T-helper 2 cell (primary cell): Measurements from ENCODE around the gene OCA2.

ENCODE experiments used
- DNase-seq, 5 experiments: peaks; one replicate each; pipeline versions ENCODE4 v3.0.0 to v3.0.0-alpha.2; 2012 to 2022

Gene OCA2

DNA sequence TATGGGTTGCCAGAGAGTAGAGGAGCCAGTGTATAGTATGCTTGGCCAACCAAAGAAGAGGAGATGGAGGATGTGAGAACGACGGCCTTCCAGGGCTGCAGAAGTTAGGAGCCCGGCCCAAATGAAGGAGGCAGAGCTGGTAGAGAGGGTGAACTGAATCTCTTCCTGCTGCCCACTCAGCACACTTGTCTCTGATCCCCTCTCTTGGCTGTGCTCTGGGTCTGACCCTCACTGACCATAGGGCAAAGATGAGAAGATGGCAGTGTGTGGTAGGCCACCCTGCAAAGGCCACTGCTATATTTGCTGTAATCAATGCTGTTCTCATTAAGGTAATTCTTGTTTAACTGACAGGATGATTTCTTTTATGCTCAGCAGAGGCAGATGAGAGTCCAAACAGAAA is 256.0 kb downstream of the OCA2 start:
- DNase-seq, result no peak

GRCh38 chr15:27842526-27842925 is 256.6 kb downstream of the OCA2 start:
- DNase-seq, result peak in 1 of 5 experiments; percentile 18

- no peak for DNase-seq
Measured at GRCh38 chr15:27835233-27835939, 263.7 kb downstream of the OCA2 start.

- no peak for DNase-seq
Measured at GRCh38 chr15:27834684-27835083, 264.4 kb downstream of the OCA2 start.

GRCh38 chr15:27833974-27834373 is 265.1 kb downstream of the OCA2 start:
- no peak for DNase-seq

DNA sequence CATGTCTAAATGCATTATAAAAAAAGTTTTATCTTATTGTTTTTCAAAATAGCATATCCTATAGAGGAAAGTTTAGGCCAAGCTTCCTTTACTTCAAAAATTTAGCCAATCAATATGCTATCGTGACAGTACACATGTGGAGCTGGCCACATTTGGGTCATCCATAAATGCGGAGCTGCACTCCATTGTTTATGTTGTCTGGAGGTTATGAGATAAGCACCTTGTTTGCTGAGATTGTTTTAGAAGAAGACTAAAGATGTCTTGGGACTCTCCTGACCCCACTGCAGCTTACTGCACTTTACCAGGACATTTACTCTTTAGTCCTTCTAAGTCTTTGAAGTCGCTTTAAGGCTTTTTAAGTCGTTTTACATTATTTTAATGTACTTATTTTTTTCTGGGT is 265.9 kb downstream of the OCA2 start:
- no peak for DNase-seq

GRCh38 chr15:27832237-27832596 is 266.9 kb downstream of the OCA2 start:
- DNase-seq, result no peak

DNA sequence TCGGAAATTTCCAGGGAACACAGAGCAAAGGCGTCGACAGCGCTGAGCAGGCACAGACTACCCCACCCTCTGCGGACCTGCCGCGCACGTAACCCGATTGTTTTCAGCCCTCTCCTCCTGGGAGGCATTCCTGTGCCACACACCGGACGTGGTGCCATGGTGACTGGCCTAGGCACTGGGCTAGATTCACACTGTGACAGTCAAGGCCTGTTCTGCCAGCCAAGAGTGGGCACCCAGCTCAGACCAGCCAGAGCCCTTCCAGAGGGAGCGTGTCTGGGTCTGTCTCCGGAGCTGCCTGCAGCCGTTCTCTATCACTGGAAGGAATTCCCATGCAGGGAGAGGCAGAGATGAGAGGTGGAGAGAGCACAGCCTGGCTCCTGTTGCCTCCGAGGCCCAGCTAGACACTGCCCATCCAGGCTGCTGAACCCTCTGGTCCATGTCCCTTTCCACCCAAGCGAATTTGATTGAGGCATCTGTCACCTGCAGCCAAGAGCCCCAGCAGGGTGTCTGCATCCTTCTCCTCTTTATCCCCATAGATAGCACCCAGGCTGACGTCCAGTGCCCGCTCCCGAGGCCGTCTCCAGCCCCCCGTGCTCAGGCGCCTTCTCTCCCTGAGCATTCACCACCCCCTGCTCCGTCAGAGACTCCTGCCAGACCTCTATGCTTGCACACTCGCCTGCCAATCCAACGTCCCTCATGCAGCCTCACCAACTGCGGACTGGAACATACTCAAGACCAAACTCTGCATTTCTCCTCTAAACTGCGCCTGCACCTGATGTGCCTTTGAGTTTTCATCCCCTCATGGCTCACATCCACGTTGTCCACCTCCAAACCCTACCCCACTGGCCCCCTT is 267.5 kb downstream of the OCA2 start:
- no peak for DNase-seq

GRCh38 chr15:27828746-27829145 is 270.4 kb downstream of the OCA2 start:
- no peak for DNase-seq

- DNase-seq, result no peak
Measured at GRCh38 chr15:27826902-27827714, 272.0 kb downstream of the OCA2 start.

GRCh38 chr15:27826411-27826810 is 272.7 kb downstream of the OCA2 start:
- no peak for DNase-seq

GRCh38 chr15:27824841-27825422 is 274.2 kb downstream of the OCA2 start:
- no peak for DNase-seq

DNA sequence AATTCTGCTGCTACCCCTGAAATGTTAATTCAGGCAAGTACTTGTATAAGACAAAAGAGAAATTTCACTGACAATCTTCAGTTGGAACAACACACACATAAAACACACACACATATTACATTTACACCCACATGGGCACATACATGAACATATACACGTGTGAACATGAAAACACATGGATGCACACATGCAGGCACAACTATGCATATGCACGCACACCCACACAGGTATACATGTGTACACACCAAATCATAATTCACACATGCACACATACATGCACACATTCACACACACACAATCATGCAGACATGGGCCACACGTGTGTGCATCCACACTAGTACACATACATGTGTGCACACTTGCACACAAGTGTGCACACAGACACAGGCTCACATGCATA is 277.8 kb downstream of the OCA2 start:
- DNase-seq, result no peak

DNA sequence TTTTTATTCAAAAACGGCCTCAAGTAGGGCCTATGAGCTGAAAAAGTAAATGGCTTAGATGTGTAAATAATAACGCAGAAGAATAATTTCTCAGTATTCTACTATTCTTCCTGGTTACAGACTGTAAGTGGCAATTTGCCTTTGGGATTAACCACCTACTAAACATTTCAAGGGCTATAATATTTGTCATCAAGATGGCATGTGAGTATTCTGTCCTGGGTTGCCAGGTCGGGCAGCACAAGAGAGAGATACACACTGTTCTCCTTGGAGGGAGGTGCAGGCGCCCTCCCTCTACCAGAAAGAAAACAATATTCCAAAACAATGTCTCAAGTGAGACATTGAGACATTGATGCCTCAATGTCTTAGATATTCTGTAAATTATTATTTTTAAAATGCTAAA is 278.4 kb downstream of the OCA2 start:
- DNase-seq, result no peak

DNA sequence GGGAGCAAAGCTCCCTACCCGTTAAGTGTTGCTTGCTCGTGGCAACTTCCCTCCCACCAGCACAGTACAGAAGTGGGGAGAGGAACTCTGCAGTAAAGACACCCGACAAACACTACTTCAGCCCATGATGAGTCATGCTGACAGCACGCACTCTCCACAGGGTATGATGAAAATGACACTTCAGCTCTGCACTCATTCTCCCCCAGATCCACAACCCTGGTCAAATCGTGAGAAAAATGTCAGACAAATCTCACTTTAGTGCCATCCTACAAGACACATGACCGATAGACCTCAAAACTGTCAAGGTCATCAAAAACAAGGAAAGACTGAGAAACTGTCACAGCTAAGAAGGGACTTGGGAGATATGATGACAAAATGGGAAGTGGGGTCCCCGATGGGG is 278.9 kb downstream of the OCA2 start:
- DNase-seq, result no peak

DNA sequence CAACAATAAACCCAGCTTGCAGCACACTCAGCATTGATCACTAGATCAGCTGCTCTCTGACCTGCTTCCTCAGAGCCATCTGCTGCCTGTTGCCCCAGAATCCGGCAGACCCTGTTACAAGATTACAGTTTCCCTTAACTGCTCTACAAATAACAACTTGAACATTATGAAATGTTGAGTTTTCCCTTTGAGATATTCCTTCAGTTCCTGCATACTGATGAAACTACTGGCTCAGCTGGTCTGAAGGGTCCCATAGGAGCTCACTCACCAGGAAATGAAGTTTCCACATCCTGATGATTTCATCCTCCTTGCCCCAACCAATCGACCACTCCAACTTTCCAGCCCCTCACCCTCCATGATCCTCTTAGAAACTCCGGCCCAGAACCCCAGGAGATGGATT is 281.9 kb downstream of the OCA2 start:
- DNase-seq, result no peak

DNA sequence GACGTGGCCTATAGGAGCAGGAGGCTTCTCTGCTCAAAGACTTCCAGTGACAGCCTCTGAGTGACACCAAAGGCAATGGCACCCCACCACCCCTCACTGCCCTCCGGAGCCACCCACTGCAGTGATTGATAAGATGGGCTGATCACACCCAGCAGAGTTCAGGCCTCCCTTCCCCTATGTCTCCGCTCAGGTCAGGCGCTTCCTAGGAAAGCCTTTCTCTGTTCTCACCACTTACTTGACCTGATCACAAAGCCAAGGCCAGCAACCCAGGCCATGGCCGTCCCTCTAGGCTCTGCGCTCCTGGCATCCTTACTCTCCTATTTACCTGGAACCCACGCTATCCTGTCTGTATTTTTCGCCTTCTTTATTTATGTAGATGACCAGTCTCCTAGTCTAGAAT is 282.3 kb downstream of the OCA2 start:
- no peak for DNase-seq

GRCh38 chr15:27815035-27815434 is 284.1 kb downstream of the OCA2 start:
- DNase-seq, result no peak

- no peak for DNase-seq
Measured at GRCh38 chr15:27813139-27813538, 286.0 kb downstream of the OCA2 start.

- DNase-seq, result no peak
Measured at GRCh38 chr15:27808182-27808581, 290.9 kb downstream of the OCA2 start.

- DNase-seq, result no peak
Measured at GRCh38 chr15:27807335-27807734, 291.8 kb downstream of the OCA2 start.

DNA sequence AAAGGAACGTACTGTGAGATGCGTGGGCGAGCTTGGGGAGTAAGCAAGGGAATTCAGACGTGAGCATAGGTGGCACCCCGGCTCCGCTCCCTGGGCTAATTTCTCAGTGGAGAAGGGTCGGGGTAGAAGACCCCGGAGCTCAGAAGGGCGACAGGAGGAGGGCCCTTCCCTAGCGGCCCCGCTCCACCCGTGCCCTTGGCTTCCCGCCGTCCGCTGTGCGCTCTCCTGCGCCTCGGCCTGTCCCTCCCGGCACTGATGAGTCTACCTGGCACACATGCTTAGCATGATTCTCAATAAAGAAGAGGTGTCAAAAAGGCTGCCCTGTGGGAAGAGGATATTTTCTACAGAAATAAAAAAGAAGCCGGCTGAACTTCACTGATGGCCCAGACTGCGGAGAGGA is 292.7 kb downstream of the OCA2 start:
- DNase-seq, result no peak
